HEK293T (cell line): Measurements from ENCODE around the gene CASTOR1.

Source experiments
- CTCF ChIA-PET: fragments of 350-600 bp; formaldehyde crosslinking; extraction: SDS; loops from one replicate; lab custom pipeline; 2021; ENCODE audit warnings: antibody characterized with exemption, inconsistent platforms; lab: Yijun Ruan, JAX
- POLR2A ChIA-PET: fragments of 350-600 bp; formaldehyde crosslinking; extraction: SDS; loops from one replicate; lab custom pipeline; 2020; ENCODE audit warnings: antibody characterized with exemption, inconsistent platforms; lab: Yijun Ruan, JAX
- DNase-seq: peaks from one replicate; pipeline ENCODE4 v3.0.0; 2012; ENCODE audit warnings: mixed read lengths; ENCODE audit errors: extremely low spot score
- ARNT ChIP-seq: fragments of 450-650 bp; IDR thresholded peaks from 2 replicates; pipeline ENCODE4 v1.6.1; 2017; ENCODE audit warnings: mild to moderate bottlenecking
- BHLHE40 ChIP-seq: fragments of 450-650 bp; IDR thresholded peaks from 2 replicates; pipeline ENCODE4 v1.6.1; 2016; ENCODE audit warnings: mild to moderate bottlenecking, moderate library complexity, borderline replicate concordance
- CTBP1 ChIP-seq: fragments of 450-650 bp; IDR thresholded peaks from 2 replicates; pipeline ENCODE4 v1.6.1; 2016; ENCODE audit warnings: borderline replicate concordance
- ELF4 ChIP-seq: fragments of 450-650 bp; IDR thresholded peaks from 2 replicates; pipeline ENCODE4 v1.6.1; 2017; ENCODE audit warnings: antibody characterized with exemption
- FOXA1 ChIP-seq: fragments of 450-650 bp; IDR thresholded peaks from 2 replicates; pipeline ENCODE4 v1.6.1; 2016; ENCODE audit warnings: mild to moderate bottlenecking
- FOXK2 ChIP-seq: fragments of 450-650 bp; IDR thresholded peaks from 2 replicates; pipeline ENCODE4 v1.6.1; 2016; ENCODE audit warnings: mild to moderate bottlenecking
- FOXM1 ChIP-seq: fragments of 450-650 bp; IDR thresholded peaks from 2 replicates; pipeline ENCODE4 v1.6.1; 2017; ENCODE audit warnings: mild to moderate bottlenecking, borderline replicate concordance
- HDGF ChIP-seq: fragments of 450-650 bp; IDR thresholded peaks from 2 replicates; pipeline ENCODE4 v1.6.1; 2017; ENCODE audit warnings: antibody characterized with exemption, borderline replicate concordance
- L3MBTL2 ChIP-seq: fragments of 450-650 bp; conservative IDR thresholded peaks from 2 replicates; pipeline ENCODE4 v1.6.1; 2016; ENCODE audit warnings: mild to moderate bottlenecking
- LEF1 ChIP-seq: fragments of 450-650 bp; IDR thresholded peaks from 2 replicates; pipeline ENCODE4 v1.6.1; 2017; ENCODE audit warnings: mild to moderate bottlenecking, borderline replicate concordance
- NFRKB ChIP-seq: fragments of 450-650 bp; IDR thresholded peaks from 2 replicates; pipeline ENCODE4 v1.6.1; 2016; ENCODE audit warnings: mild to moderate bottlenecking, moderate library complexity
- SP1 ChIP-seq: fragments of 450-650 bp; IDR thresholded peaks from 2 replicates; pipeline ENCODE4 v1.6.1; 2017
- SUZ12 ChIP-seq: fragments of 450-650 bp; IDR thresholded peaks from 2 replicates; pipeline ENCODE4 v1.6.1; 2016; ENCODE audit warnings: mild to moderate bottlenecking
- TARDBP ChIP-seq: fragments of 450-650 bp; IDR thresholded peaks from 2 replicates; pipeline ENCODE4 v1.6.1; 2016
- ZNF384 ChIP-seq: fragments of 450-650 bp; IDR thresholded peaks from 2 replicates; pipeline ENCODE4 v1.6.1; 2016
- TF ChIP-seq, protein P1 (sequence below): fragments of 450-650 bp; IDR thresholded peaks from 2 replicates; pipeline ENCODE4 v1.6.1; 2016

CASTOR1 gene

GRCh38 chr22:30244066-30244465, 45.2 kb downstream of the CASTOR1 start:
- ChIA-PET CTCF (no interaction called here), POLR2A (no interaction called here)
- no peak for DNase-seq
- TF ChIP-seq FOXK2 (no peak), ZNF384 (no peak), HDGF (no peak), CTBP1 (no peak), L3MBTL2 (no peak), ARNT (no peak), BHLHE40 (no peak), NFRKB (no peak), ELF4 (no peak), SUZ12 (no peak), SP1 (no peak), FOXA1 (no peak), LEF1 (no peak), TARDBP (no peak), FOXM1 (no peak)
- TF ChIP-seq, protein P1, sequence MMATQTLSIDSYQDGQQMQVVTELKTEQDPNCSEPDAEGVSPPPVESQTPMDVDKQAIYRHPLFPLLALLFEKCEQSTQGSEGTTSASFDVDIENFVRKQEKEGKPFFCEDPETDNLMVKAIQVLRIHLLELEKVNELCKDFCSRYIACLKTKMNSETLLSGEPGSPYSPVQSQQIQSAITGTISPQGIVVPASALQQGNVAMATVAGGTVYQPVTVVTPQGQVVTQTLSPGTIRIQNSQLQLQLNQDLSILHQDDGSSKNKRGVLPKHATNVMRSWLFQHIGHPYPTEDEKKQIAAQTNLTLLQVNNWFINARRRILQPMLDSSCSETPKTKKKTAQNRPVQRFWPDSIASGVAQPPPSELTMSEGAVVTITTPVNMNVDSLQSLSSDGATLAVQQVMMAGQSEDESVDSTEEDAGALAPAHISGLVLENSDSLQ = no peak

DNA sequence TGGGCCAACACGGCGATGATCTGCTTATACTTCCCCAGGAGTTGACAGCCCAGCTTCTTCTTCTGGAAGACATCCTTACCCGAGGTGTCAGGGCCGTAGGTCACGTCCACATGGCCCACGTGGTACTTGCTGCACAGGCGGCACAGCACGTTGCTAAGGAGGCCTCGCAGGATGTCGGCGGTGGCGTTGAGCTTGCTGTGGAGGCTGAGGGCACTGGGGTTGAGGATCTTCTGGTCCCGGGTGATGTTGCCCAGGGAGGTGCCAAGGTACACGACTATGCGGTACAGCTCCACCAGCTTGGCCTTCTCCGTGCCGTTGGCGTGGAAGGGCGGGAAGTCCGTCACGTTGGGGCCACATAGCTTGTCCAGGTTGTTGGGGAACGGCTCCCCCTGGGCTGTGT, 45.6 kb downstream of the CASTOR1 start:
- CTCF ChIA-PET = no interaction called here
- no peak for DNase-seq
- no peak for TF ChIP-seq BHLHE40
- no peak for TF ChIP-seq ARNT
- TF ChIP-seq FOXM1 = no peak
- TF ChIP-seq SUZ12 = no peak
- no peak for TF ChIP-seq CTBP1
- POLR2A ChIA-PET = no interaction called here

DNA sequence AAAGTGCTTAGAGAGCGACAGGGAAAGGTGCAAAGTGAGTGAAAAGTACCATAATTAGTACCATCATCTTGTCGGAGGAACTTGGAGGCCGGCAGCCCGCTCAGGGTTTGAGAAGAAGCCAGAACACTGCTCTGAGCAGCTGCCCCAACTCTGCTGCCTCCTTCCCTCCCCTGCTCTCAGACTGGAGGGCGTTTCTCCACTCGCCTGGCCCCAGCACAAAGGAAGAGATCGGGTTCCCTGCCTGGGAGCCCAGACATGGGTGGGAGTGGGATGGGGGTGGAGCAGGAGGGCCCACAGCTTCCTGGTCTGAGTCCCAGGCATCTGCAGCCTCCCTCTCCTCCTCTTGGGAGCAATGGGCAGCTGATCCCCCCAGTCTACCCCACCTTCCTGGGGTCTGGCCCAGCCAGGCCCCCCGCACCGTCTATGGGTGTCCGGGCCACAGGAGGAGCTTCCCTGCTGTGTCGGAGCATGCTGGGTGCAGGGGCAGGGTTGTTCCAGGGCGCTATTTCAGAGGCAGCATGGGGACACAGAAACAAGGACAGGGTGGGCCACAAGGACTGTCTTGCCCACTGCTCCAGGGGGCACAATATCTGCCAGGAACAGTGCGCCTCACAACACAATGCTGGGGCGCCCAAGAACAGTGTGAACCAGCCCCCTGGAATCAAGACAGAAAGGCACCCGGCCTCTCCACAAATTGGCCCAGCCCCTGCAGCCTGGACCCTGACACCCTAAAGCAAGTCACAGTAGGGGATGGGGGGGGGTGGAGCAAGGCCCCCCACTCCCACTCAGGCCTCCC, 47.5 kb downstream of the CASTOR1 start:
- no peak for DNase-seq
- CTCF ChIA-PET = no interaction called here
- POLR2A ChIA-PET = no interaction called here

GRCh38 chr22:30240541-30241417, 48.5 kb downstream of the CASTOR1 start:
- no peak for DNase-seq
- CTCF ChIA-PET = no interaction called here
- POLR2A ChIA-PET = no interaction called here
- TF ChIP-seq, protein P1 = no peak
- TF ChIP-seq NFRKB = no peak
- TF ChIP-seq TARDBP = no peak
- no peak for TF ChIP-seq FOXM1
- TF ChIP-seq FOXK2 = no peak
- no peak for TF ChIP-seq ZNF384

More for the DNA sequence above, 47.5 kb downstream of the CASTOR1 start:
- TF ChIP-seq LEF1 (no peak), BHLHE40 (no peak), ELF4 (no peak)
- TF ChIP-seq, protein P1 = no peak

- no peak for TF ChIP-seq SP1
- TF ChIP-seq, protein P1 = no peak
- TF ChIP-seq L3MBTL2 = no peak
- no peak for TF ChIP-seq TARDBP
- no peak for TF ChIP-seq CTBP1
- TF ChIP-seq SUZ12 = no peak
- no peak for TF ChIP-seq ZNF384
- no peak for TF ChIP-seq FOXK2
- TF ChIP-seq NFRKB = no peak
- no peak for TF ChIP-seq FOXM1
- TF ChIP-seq ARNT = no peak
- CTCF ChIA-PET = no interaction called here
Measured at GRCh38 chr22:30239488-30240405, 49.6 kb downstream of the CASTOR1 start.

More at GRCh38 chr22:30239488-30240405, 49.6 kb downstream of the CASTOR1 start:
- no peak for DNase-seq
- POLR2A ChIA-PET = interaction anchor here (0.8 kb wide), 1 partner anchor 31 kb away, joined by 4 read pairs; no protein-coding TSS in a partner anchor
